Thymus (tissue), 11 donors: Measurements from ENCODE around the gene MED14. TPM values are rescaled to one million over a fixed set of nuclear protein-coding genes. Genes with fewer than 3 reads are reported as not detected.

ENCODE experiments used
- DNase-seq, 9 donors: peaks; one replicate each; pipeline ENCODE4 v3.0.0-alpha.2; 2013; ENCODE audit warnings: low spot score in 9 of 9, low read depth in 6 of 9, missing footprints in 1 of 9
- H3K27ac ChIP-seq, 2 donors: one replicate each; pipeline ENCODE4 v1.5.1; 2013; ENCODE audit warnings: control low read depth in 1 of 2, low read depth in 1 of 2, low read length in 1 of 2, mild to moderate bottlenecking in 1 of 2, moderate library complexity in 1 of 2
- H3K27me3 ChIP-seq, 2 donors: one replicate each; pipeline ENCODE4 v1.5.1; 2013; ENCODE audit warnings: low read length in 1 of 2; ENCODE audit not compliant: control insufficient read depth in 2 of 2, insufficient read depth in 1 of 2
- H3K36me3 ChIP-seq, 2 donors: one replicate each; pipeline ENCODE4 v1.5.1; 2013; ENCODE audit warnings: low read length in 1 of 2, mild to moderate bottlenecking in 1 of 2, moderate library complexity in 1 of 2; ENCODE audit not compliant: control insufficient read depth in 2 of 2, insufficient read depth in 2 of 2
- H3K4me1 ChIP-seq, 2 donors: one replicate each; pipeline ENCODE4 v1.5.1; 2013; ENCODE audit warnings: low read length in 2 of 2; ENCODE audit not compliant: control insufficient read depth in 2 of 2, insufficient read depth in 2 of 2
- H3K4me3 ChIP-seq, 2 donors: one replicate each; pipeline ENCODE4 v1.5.1; 2013; ENCODE audit warnings: low read length in 2 of 2, control low read depth in 1 of 2, mild to moderate bottlenecking in 1 of 2
- H3K9me3 ChIP-seq, 2 donors: one replicate each; pipeline ENCODE4 v1.5.1; 2013; ENCODE audit warnings: low read length in 1 of 2, mild to moderate bottlenecking in 1 of 2; ENCODE audit not compliant: control insufficient read depth in 2 of 2, insufficient read depth in 1 of 2
- WGBS: extraction: QIAGEN DNeasy Blood & Tissue Kit; methylation state at CpG from one replicate; pipeline ENCODE4 v1.1.7; 2013; 5-methylcytosine and 5-hydroxymethylcytosine counted together
- polyA plus RNA-seq: library from polyadenylated mRNA; stranded (reverse); fragments of 200-250 nt; gene quantifications from one replicate; pipeline ENCODE4 v1.2.3, GENCODE V29; 2013
- total RNA-seq: library from RNA; stranded (reverse); fragments of 120-200 nt; gene quantifications from one replicate; pipeline ENCODE4 v1.2.4, GENCODE V29; 2013
- donor health status: healthy.

Gene MED14
- total and polyA plus RNA-seq, 2 donors = 16.1 to 22.4 TPM

DNA sequence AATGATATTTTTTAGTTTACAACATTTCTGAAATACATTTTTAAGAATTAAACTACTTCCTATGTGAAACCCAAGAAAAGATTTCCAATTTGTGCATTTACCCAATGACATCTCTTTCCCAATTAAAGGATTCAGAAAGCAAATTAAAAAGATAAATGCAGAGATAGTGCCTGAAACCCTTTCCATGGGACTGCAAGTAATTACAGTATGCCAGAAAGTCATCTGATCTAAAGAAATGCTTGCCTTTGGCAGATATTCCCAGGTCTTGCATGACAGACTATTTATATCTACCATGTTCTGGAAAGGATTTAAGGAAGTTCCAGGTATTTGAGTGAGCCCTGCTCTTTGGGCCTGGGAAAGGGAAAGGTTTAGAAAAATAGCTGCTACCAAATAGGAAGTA lies 46.4 kb downstream of the MED14 start:
- H3K4me1 ChIP-seq = no peaks in the 10 kb centered on the region
- no peak overlapping the region for H3K4me3 ChIP-seq
- no peaks in the 10 kb centered on the region for H3K9me3 ChIP-seq
- H3K27me3 ChIP-seq = no peaks in the 10 kb centered on the region
- peaks cover 20 to 54% of the 10 kb centered on the region in 2 donors for H3K36me3 ChIP-seq
- no peak for DNase-seq
- no peak overlapping the region for H3K27ac ChIP-seq

GRCh38 chrX:40687169-40687568 lies 48.2 kb downstream of the MED14 start:
- no peaks in the 10 kb centered on the region for H3K4me1 ChIP-seq
- H3K9me3 ChIP-seq = no peaks in the 10 kb centered on the region
- DNase-seq = no peak
- H3K27me3 ChIP-seq = no peaks in the 10 kb centered on the region
- H3K27ac ChIP-seq = no peak overlapping the region
- peaks cover 17 to 56% of the 10 kb centered on the region in 2 donors for H3K36me3 ChIP-seq
- over 99% methylated on average over 3 of the region's 3 CpGs for WGBS
- no peak overlapping the region for H3K4me3 ChIP-seq

DNA sequence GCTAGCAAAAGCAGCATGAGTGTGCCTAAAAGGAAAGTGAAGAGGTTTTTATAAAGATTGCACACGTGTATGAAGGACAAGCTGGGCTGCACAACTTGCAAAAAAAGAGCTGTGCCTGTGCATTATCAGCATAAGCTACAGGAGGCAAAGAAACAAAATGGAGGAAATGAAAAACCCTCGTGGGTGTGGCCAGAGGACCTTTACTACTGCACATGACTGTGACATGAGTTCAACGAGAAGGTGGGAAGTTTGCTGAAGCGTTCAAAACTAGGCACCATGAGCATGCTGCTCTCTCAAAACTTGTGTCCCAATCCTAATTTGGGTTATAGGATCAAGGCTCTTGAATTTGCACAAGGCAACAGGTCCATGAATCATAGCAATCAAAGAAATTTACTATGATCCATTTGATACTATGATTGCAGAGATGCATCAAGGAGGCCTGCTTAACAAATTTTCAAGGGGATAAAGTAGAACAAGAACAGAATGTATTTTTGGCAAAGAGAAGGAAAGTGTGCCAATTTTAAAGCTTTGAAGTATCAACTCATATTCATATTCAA lies 49.9 kb downstream of the MED14 start:
- no peak for DNase-seq
- Histone ChIP-seq H3K27me3 (no peaks in the 10 kb centered on the region), H3K9me3 (no peaks in the 10 kb centered on the region), H3K27ac (no peak overlapping the region), H3K36me3 (peaks cover 21 to 58% of the 10 kb centered on the region in 2 donors), H3K4me3 (no peak overlapping the region), H3K4me1 (no peaks in the 10 kb centered on the region)
- WGBS = 91% methylated on average over 4 of the region's 4 CpGs

GRCh38 chrX:40684092-40684491 lies 51.2 kb downstream of the MED14 start:
- peaks cover 23 to 60% of the 10 kb centered on the region in 2 donors for H3K36me3 ChIP-seq
- no peak for DNase-seq

DNA sequence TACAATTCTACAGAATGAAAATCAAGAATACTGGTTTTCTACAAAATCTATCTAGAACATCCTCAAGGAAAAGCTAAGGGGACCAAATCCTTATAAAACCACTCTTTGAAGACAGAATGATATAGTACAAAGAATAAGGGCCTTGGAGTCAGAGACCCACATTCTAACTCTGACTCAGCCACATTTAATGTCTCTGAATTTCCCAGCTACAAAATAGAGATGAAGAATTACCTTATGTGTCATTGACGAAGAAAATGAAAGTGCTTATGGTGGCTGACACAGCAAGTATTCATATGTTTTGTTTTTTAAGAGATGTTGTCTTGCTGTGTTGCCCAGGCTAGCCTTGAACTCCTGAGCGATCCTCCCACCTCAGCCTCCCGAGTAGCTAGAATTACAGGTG lies 52.1 kb downstream of the MED14 start:
- no peak overlapping the region for H3K4me3 ChIP-seq
- H3K27ac ChIP-seq = no peak overlapping the region
- no peaks in the 10 kb centered on the region for H3K9me3 ChIP-seq
- no peaks in the 10 kb centered on the region for H3K27me3 ChIP-seq
- 95% methylated on average over 3 of the region's 3 CpGs for WGBS
- DNase-seq = no peak
- H3K4me1 ChIP-seq = no peaks in the 10 kb centered on the region
- H3K36me3 ChIP-seq = peaks cover 23 to 56% of the 10 kb centered on the region in 2 donors

More at GRCh38 chrX:40684092-40684491, 51.2 kb downstream of the MED14 start:
- Histone ChIP-seq H3K27me3 (no peaks in the 10 kb centered on the region), H3K27ac (no peak overlapping the region), H3K9me3 (no peaks in the 10 kb centered on the region), H3K4me1 (no peaks in the 10 kb centered on the region), H3K4me3 (no peak overlapping the region)
- WGBS = 93% methylated on average over 1 of the region's 1 CpG

GRCh38 chrX:40671126-40671525 lies 64.2 kb downstream of the MED14 start:
- H3K27ac ChIP-seq = no peak overlapping the region
- H3K36me3 ChIP-seq = peaks cover 21 to 56% of the 10 kb centered on the region in 2 donors
- DNase-seq = no peak
- WGBS = 78% methylated on average over 6 of the region's 6 CpGs
- no peaks in the 10 kb centered on the region for H3K4me1 ChIP-seq
- no peaks in the 10 kb centered on the region for H3K27me3 ChIP-seq
- no peaks in the 10 kb centered on the region for H3K9me3 ChIP-seq
- H3K4me3 ChIP-seq = no peak overlapping the region

DNA sequence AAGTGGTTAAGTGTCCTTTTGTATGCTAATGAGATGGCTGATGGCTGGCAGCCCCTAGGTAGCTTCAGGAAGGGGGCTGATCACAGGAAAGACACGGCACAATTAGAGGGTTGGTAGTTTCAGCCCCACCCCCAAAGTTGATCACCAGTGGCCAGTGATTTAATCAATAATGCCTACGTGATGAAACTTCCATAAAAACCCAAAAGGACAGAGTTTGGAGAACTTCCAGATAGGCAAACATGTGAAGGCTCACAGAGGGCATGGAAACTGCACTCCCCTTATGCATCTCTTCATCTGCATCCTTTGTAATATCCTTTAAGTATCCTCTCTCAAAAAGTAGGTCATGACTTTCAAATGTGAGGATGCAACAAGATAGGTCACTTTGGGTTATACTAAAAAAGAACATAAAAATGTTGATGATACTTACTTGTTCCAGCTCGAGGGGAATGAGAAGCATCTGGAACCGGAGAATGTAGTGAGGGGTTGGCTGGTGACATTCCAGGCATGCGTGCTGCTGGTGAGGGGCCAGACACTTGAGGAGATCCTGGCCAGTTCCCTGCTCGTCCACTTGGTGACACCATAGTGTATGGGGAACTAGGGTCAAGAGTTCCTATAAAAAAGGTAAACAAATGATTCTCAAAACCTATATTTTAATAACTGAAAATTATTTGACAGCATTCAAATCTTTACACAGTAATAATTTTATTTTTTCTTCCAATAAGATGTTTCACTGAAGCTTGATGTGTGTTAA lies 71.3 kb downstream of the MED14 start:
- H3K9me3 ChIP-seq = no peaks in the 10 kb centered on the region
- H3K27me3 ChIP-seq = no peaks in the 10 kb centered on the region
- peaks cover 30 to 47% of the 10 kb centered on the region in 2 donors for H3K36me3 ChIP-seq
- H3K27ac ChIP-seq = no peak overlapping the region
- H3K4me3 ChIP-seq = no peak overlapping the region
- WGBS = 91% methylated on average over 6 of the region's 6 CpGs
- DNase-seq = no peak
- H3K4me1 ChIP-seq = no peaks in the 10 kb centered on the region

DNA sequence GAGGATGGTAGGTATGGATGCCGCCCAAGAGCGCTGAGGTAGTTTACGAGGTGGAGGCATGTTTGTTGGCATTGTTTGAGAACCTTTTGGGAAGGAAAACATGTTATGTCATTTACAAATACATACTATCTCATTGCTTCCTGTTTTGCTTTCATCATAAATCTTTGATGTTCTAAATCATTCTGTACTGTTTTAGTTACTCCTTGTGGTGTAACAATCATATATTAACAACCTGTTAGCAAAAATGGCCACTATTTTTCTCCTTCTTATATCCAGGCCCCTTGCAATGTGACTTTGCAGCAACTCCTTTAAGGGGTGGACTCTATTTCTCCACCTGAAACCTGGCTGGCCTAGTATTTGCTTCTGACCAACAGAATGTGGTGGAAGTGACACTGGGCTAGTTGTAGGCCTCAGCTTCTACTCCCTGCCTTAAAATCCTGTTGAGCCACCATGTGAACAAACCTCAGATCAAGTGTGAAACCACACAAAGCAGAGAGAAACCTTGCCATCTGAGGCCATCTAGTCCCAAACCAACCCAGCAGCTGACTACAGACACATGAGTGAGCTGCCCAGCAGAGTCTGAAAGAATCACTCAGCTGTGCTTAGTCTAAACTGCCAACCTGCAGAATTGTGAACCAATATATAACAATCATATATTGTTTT lies 72.1 kb downstream of the MED14 start:
- Histone ChIP-seq H3K4me1 (no peaks in the 10 kb centered on the region), H3K27me3 (no peaks in the 10 kb centered on the region), H3K36me3 (peaks cover 34 to 49% of the 10 kb centered on the region in 2 donors), H3K4me3 (no peak overlapping the region), H3K27ac (no peak overlapping the region), H3K9me3 (no peaks in the 10 kb centered on the region)
- no peak for DNase-seq
- 96% methylated on average over 3 of the region's 3 CpGs for WGBS

- WGBS = 92% methylated on average over 2 of the region's 2 CpGs
- Histone ChIP-seq H3K4me3 (no peak overlapping the region), H3K27ac (no peak overlapping the region), H3K36me3 (peaks cover 32 to 56% of the 10 kb centered on the region in 2 donors), H3K9me3 (no peaks in the 10 kb centered on the region), H3K27me3 (no peaks in the 10 kb centered on the region), H3K4me1 (no peaks in the 10 kb centered on the region)
- DNase-seq = no peak
Observed at GRCh38 chrX:40661489-40661888, 73.9 kb downstream of the MED14 start.
